KMS-11 (cell line): ENCODE results near the gene CELF2.

Experiments
- H2AFZ ChIP-seq: fragments of 200-600 bp; sonication (generic); 2 replicates; pipeline ENCODE4 v1.6.1; 2016; ENCODE audit warnings: antibody characterized with exemption, mixed run types, low read depth
- H3K27ac ChIP-seq: fragments of 200-600 bp; sonication (generic); 2 replicates; pipeline ENCODE4 v1.6.1; 2016; ENCODE audit warnings: mild to moderate bottlenecking, mixed run types
- H3K27me3 ChIP-seq: fragments of 200-600 bp; sonication (generic); 2 replicates; pipeline ENCODE4 v1.6.1; 2017; ENCODE audit warnings: mild to moderate bottlenecking, low read depth, mixed run types, moderate library complexity; ENCODE audit not compliant: insufficient read depth
- H3K36me3 ChIP-seq: fragments of 200-600 bp; sonication (generic); 2 replicates; pipeline ENCODE4 v1.6.1; 2017; ENCODE audit warnings: mild to moderate bottlenecking, mixed run types; ENCODE audit not compliant: insufficient read depth
- H3K4me1 ChIP-seq: fragments of 200-600 bp; sonication (generic); 2 replicates; pipeline ENCODE4 v1.6.1; 2016; ENCODE audit warnings: mild to moderate bottlenecking, low read depth, mixed run types; ENCODE audit not compliant: poor library complexity, severe bottlenecking
- H3K4me2 ChIP-seq: fragments of 200-600 bp; sonication (generic); 2 replicates; pipeline ENCODE4 v1.7.0; 2016; ENCODE audit warnings: mild to moderate bottlenecking, mixed run types
- H3K4me3 ChIP-seq: fragments of 200-600 bp; sonication (generic); IDR thresholded peaks from 2 replicates; pipeline ENCODE4 v1.6.1; 2017; ENCODE audit warnings: low read depth, low read length, mixed read lengths; ENCODE audit not compliant: insufficient read depth
- H3K79me2 ChIP-seq: fragments of 200-600 bp; sonication (generic); 2 replicates; pipeline ENCODE4 v1.6.1; 2016; ENCODE audit warnings: low read depth, mixed run types; ENCODE audit not compliant: insufficient read depth
- H3K9ac ChIP-seq: fragments of 200-600 bp; sonication (generic); 2 replicates; pipeline ENCODE4 v1.6.1; 2016; ENCODE audit warnings: mild to moderate bottlenecking, mixed run types
- H4K20me1 ChIP-seq: fragments of 200-600 bp; sonication (generic); 2 replicates; pipeline ENCODE4 v1.6.1; 2016; ENCODE audit warnings: mild to moderate bottlenecking, mixed run types; ENCODE audit not compliant: insufficient read depth
- TF ChIP-seq, protein P1 (sequence below): fragments of 200-600 bp; sonication (generic); conservative IDR thresholded peaks from 2 replicates; pipeline ENCODE4 v1.6.1; 2017; ENCODE audit warnings: low read depth, mild to moderate bottlenecking, antibody characterized with exemption, low read length, moderate library complexity, mixed read lengths

Gene CELF2

DNA sequence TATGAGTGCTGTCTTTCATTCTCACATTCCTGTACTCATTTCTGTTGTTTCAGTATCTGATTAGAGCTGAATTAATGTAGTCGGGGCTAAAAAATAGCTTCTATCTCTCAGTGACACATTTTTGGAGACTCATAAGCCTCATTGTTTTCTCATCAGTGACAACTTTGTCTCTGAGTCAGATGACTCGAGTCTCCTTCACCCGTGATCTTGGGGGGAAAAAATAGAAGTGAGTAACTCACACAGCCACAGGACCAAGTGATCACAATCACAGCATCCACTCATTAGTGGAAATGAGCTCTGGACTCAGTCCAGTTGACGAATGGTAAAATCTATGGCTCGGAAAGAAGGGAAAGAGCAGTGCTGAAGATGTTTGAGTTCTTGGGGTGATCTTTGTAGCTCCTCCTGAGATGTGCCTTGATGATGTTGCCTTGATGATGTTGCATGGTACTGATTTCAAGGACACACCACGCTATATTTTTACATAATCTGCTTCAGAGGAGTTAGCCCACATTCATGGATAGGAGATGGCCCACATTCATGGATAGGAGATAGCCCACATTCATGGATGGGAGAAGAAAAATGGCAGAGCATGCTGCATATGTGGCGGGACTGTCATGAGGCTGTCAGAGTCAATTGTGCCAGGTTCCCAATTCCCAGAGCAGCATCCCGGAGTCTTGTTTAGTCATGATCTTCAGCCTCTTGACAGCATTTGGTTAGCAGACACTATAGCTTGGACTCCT, 214.7 kb downstream of the CELF2 start:
- no peaks in the 10 kb centered on the region for H3K36me3 ChIP-seq
- TF ChIP-seq, protein P1, sequence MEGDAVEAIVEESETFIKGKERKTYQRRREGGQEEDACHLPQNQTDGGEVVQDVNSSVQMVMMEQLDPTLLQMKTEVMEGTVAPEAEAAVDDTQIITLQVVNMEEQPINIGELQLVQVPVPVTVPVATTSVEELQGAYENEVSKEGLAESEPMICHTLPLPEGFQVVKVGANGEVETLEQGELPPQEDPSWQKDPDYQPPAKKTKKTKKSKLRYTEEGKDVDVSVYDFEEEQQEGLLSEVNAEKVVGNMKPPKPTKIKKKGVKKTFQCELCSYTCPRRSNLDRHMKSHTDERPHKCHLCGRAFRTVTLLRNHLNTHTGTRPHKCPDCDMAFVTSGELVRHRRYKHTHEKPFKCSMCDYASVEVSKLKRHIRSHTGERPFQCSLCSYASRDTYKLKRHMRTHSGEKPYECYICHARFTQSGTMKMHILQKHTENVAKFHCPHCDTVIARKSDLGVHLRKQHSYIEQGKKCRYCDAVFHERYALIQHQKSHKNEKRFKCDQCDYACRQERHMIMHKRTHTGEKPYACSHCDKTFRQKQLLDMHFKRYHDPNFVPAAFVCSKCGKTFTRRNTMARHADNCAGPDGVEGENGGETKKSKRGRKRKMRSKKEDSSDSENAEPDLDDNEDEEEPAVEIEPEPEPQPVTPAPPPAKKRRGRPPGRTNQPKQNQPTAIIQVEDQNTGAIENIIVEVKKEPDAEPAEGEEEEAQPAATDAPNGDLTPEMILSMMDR: no peak
- no peak overlapping the region for H3K4me3 ChIP-seq
- H3K79me2 ChIP-seq: 0 out of 2 replicates have a peak, but pooled peaks cover 6% of the 10 kb centered on the region
- H3K27me3 ChIP-seq: no peaks in the 10 kb centered on the region
- no peak overlapping the region for H3K4me2 ChIP-seq
- H3K9ac ChIP-seq: no peak overlapping the region
- no peaks in the 10 kb centered on the region for H3K4me1 ChIP-seq
- H2AFZ ChIP-seq: no peak overlapping the region
- H4K20me1 ChIP-seq: no peaks in the 10 kb centered on the region
- H3K27ac ChIP-seq: no peak overlapping the region

DNA sequence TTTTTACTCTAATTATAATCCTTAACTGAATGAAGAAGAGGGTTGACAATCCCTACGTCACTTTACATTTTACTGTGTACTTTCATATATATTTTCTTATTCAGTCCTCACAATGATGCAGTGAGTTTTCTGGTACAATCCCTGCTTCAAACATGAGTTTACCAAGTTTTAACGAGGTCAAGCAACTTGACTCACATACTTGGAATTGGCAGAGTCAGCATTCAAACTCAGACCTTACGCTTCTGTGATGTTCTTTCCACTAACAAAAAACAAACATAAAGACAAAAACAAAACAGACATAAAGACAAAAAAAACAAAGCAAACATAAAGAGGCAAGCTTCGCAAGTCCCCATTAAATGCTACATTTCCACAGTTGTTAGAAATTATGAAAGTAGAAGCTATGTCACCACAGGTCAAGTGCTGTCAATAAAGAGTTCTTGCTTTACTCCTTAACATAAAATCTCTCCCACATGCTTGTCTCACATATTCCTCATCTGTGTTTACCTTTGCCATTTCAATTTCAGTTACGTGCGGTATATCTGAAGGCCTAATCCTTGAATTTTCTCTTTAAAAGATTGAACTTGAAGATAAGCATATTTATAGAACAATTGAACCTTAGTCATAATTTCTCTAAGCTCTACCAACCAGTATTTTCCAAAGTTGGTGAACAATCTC, 217.3 kb downstream of the CELF2 start:
- Histone ChIP-seq H3K4me3 (no peak overlapping the region), H2AFZ (no peak overlapping the region), H3K4me2 (no peak overlapping the region), H4K20me1 (no peaks in the 10 kb centered on the region), H3K36me3 (no peaks in the 10 kb centered on the region), H3K27ac (no peak overlapping the region), H3K9ac (no peak overlapping the region), H3K4me1 (peaks cover 2% of the 10 kb centered on the region), H3K27me3 (no peaks in the 10 kb centered on the region), H3K79me2 (0 out of 2 replicates have a peak, but pooled peaks cover 4% of the 10 kb centered on the region)
- TF ChIP-seq, protein P1: no peak

DNA sequence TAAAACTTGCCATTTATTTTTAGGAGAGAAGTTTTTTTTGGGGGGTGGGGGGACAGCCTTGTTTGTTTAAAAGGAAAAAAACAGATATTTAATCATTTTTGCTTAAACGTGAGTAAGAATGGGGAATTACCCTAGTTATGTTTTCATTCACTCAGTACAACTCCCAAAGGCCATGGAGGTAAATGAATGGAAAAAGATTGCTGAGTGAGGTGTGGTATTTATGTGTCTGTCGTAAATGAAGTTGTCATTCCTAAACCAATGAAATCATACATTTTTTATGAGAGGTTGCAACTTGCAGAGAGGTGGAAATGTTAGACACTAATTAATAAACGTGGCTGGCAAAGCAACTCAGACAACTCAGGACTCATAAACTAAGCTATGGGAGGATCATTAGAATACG, 218.1 kb downstream of the CELF2 start:
- H2AFZ ChIP-seq: no peak overlapping the region
- no peak overlapping the region for H3K27ac ChIP-seq
- H3K27me3 ChIP-seq: no peaks in the 10 kb centered on the region
- peaks cover 10% of the 10 kb centered on the region for H3K4me1 ChIP-seq
- TF ChIP-seq, protein P1: no peak
- no peaks in the 10 kb centered on the region for H3K36me3 ChIP-seq
- H4K20me1 ChIP-seq: no peaks in the 10 kb centered on the region
- no peak overlapping the region for H3K4me3 ChIP-seq
- no peak overlapping the region for H3K4me2 ChIP-seq
- H3K79me2 ChIP-seq: no peaks in the 10 kb centered on the region
- no peak overlapping the region for H3K9ac ChIP-seq

DNA sequence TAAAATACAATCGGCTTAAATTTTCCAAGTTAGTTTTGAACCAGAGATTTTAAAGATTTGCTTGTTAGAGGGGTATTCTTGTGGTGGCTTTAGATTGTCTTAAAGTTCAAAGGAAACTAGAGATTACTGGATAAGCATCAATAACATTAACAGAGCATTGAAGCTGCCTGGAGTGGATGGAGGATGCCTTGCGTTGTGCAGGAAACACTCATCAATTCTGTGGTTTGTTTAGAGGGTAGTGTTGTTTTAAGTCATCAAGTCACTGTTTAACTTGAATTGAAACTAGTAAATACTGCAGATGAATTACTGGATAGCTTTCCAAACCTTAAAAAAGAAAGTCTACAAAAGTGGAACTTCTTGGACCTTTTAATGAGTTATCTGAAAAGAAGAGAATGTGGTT, 218.6 kb downstream of the CELF2 start:
- H3K4me2 ChIP-seq: no peak overlapping the region
- peaks cover 15% of the 10 kb centered on the region for H3K4me1 ChIP-seq
- H3K27me3 ChIP-seq: no peaks in the 10 kb centered on the region
- no peak overlapping the region for H3K4me3 ChIP-seq
- no peak overlapping the region for H3K9ac ChIP-seq
- no peak overlapping the region for H2AFZ ChIP-seq
- H3K79me2 ChIP-seq: no peaks in the 10 kb centered on the region
- H4K20me1 ChIP-seq: no peaks in the 10 kb centered on the region
- no peaks in the 10 kb centered on the region for H3K36me3 ChIP-seq
- TF ChIP-seq, protein P1: no peak
- H3K27ac ChIP-seq: no peak overlapping the region
